ENCODE data around the gene CLSTN3.

DNA sequence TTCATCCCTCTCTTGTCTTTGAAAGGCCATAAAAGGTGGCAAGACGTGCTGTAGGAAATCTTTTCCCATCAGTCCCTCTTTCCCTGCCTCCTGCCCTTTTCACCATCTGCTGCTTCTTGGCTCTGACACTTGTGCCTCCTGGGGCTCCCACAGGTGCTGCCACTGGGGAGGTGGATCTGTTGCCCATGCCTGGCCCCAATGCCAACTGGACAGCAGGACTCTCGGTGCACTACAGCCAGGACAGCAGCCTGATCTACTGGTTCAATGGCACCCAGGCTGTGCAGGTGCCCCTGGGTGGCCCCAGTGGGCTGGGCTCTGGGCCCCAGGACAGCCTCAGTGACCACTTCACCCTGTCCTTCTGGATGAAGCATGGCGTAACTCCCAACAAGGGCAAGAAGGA, 6.5 kb downstream of the CLSTN3 start:
- no peak for TF ChIP-seq GATA3 (IDR thresholded peaks at IDR 0.05; ENCODE audit: low read depth, low read length)
- no peak for TF ChIP-seq GATA2 (IDR thresholded peaks at IDR 0.05; ENCODE audit: low read depth, low read length)
